Omental fat pad (tissue), 4 donors: Measurements from ENCODE around the gene TAAR2. TPM values are rescaled to one million over a fixed set of nuclear protein-coding genes. Genes with fewer than 3 reads are reported as not detected.

Experiments used
- ATAC-seq: fragments of 150-250 bp; one replicate; pipeline ENCODE4 v1.9.1; 2016; ENCODE audit warnings: mild to moderate bottlenecking, moderate library complexity; ENCODE audit not compliant: low FRiP score
- DNase-seq: peaks from one replicate; pipeline ENCODE4 v3.0.0-alpha.2; 2019; ENCODE audit warnings: low spot score
- total RNA-seq, 4 donors: library from RNA; depleted of rRNA; stranded (reverse); fragments of >200 nt; gene quantifications; one replicate each; pipeline ENCODE4 v1.1.0, GENCODE V29; 2016
- TF ChIP-seq, protein P1 (sequence below), 3 donors: fragments of 450-650 bp; IDR thresholded peaks; one replicate each; pipeline ENCODE4 v1.5.1; 2016 to 2017; ENCODE audit warnings: antibody characterized with exemption in 3 of 3, mild to moderate bottlenecking in 3 of 3, moderate library complexity in 2 of 3

Gene TAAR2
- total RNA-seq, 4 donors from 2014 or later, result not detected

GRCh38 chr6:132663661-132664060, 39.6 kb upstream of the TAAR2 start:
- TF ChIP-seq, protein P1, sequence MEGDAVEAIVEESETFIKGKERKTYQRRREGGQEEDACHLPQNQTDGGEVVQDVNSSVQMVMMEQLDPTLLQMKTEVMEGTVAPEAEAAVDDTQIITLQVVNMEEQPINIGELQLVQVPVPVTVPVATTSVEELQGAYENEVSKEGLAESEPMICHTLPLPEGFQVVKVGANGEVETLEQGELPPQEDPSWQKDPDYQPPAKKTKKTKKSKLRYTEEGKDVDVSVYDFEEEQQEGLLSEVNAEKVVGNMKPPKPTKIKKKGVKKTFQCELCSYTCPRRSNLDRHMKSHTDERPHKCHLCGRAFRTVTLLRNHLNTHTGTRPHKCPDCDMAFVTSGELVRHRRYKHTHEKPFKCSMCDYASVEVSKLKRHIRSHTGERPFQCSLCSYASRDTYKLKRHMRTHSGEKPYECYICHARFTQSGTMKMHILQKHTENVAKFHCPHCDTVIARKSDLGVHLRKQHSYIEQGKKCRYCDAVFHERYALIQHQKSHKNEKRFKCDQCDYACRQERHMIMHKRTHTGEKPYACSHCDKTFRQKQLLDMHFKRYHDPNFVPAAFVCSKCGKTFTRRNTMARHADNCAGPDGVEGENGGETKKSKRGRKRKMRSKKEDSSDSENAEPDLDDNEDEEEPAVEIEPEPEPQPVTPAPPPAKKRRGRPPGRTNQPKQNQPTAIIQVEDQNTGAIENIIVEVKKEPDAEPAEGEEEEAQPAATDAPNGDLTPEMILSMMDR (IDR thresholded peaks at IDR 0.05), result no peak
- DNase-seq (no peak), ATAC-seq (no peak)

- no peak for DNase-seq
- TF ChIP-seq, protein P1 (IDR thresholded peaks at IDR 0.05), result no peak
- no peak for ATAC-seq
These were observed 37.8 kb upstream of the TAAR2 start for GRCh38 chr6:132661906-132662305.

GRCh38 chr6:132659082-132659481, 35.0 kb upstream of the TAAR2 start, which contains the start of gene TAAR1:
TSS of gene TAAR1 (minus strand) at chr6:132659182. CDS start at chr6:132646003, 13,179 bp downstream.
- TF ChIP-seq, protein P1 (IDR thresholded peaks at IDR 0.05), result no peak
- DNase-seq (no peak), ATAC-seq (no peak)

GRCh38 chr6:132651062-132651461, 27.0 kb upstream of the TAAR2 start:
- ATAC-seq (no peak), DNase-seq (no peak)
- TF ChIP-seq, protein P1 (IDR thresholded peaks at IDR 0.05), result no peak

DNA sequence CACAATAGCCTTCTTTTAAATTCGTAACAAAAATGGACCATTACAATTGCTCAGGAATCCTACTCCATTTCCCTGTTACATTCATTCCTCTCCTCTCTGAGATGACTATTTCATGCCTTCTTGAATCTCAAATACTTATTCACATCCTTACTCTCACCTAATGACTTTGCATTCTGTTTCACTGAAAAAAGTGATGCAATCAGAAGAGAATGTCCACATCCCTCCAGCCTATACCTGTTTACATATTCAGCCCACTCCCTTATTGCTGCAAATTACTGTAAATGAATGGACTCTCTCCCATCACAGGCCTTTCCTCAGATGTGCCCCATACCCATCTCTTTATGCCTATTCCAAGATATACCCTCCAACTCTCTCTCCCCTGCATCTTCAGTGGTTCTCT, 26.4 kb upstream of the TAAR2 start:
- ATAC-seq, result no peak
- no peak for DNase-seq
- TF ChIP-seq, protein P1 (IDR thresholded peaks at IDR 0.05), result no peak

GRCh38 chr6:132648828-132649227, 24.8 kb upstream of the TAAR2 start:
- TF ChIP-seq, protein P1 (IDR thresholded peaks at IDR 0.05), result no peak
- DNase-seq (no peak), ATAC-seq (no peak)

- ATAC-seq, result no peak
- TF ChIP-seq, protein P1 (IDR thresholded peaks at IDR 0.05), result no peak
- DNase-seq, result no peak
These were observed 24.3 kb upstream of the TAAR2 start for GRCh38 chr6:132648356-132648755.
